NT2/D1 (cell line): ENCODE measurements around the gene ELF2.

Experiments
- SUZ12 ChIP-seq: IDR thresholded peaks from 2 replicates; pipeline ENCODE4 v1.6.1; 2011; ENCODE audit not compliant: insufficient read length, insufficient read depth; ENCODE audit errors: extremely low read depth
- YY1 ChIP-seq: IDR thresholded peaks from 2 replicates; pipeline ENCODE4 v1.6.1; 2011; ENCODE audit not compliant: insufficient read length, insufficient read depth
- ZNF274 ChIP-seq: IDR thresholded peaks from 2 replicates; pipeline ENCODE4 v1.6.1; 2011; ENCODE audit warnings: mild to moderate bottlenecking, low read depth, low read length

DNA sequence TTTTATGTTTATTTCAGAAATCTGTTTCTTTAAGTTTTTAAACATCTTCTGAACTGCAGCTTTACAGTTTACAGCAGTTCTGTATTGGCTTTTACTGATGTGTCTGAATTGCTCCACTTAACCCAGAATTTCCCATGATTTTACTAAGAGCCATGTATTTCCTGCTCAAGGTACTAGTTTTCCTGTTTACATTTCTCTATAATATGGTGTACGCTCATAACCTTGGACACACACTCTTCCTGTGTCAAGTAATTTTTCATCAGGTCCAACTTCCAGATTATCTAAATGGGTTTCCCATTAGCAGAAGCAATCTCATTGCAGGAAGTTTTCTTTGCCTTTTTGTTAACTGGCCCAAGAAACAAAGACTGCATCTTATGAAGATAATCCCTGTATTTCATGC is 12.3 kb downstream of the ELF2 start:
- TF ChIP-seq YY1 (no peak), ZNF274 (no peak), SUZ12 (no peak)
